Measurements from ENCODE around the gene NCKAP1. TPM values are rescaled to one million over a fixed set of nuclear protein-coding genes. Genes with fewer than 3 reads are reported as not detected.

NCKAP1 gene
- total RNA-seq, 2 donors from 2014 or later = 128 to 136 TPM

DNA sequence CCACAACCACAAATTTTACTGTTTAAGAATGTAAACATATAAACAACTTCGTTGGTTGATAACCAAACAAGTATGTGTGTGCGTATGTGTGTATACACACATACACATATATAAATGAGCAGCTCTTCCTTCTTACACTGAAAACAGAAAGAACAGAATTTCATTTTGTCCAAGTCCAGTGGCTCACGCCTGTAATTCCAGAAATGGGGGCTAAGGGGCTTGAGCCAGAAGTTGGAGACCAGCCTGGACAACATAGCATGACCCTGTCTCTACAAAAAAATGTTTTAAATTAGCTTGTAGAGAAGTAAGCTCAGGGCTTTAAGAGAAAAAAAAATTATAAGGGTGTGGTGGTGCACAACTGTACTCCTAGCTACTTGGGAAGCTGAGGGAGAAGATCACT lies 12.3 kb downstream of the NCKAP1 start:
- H3K27ac Mint-ChIP-seq = no peak overlapping the region
- no peak overlapping the region for H3K27ac ChIP-seq (ENCODE audit: low read depth, low read length)
- WGBS, 2 experiments (ENCODE audit: insufficient coverage in 1 of 2, insufficient read length in 1 of 2) = 86 to 99% methylated on average over 1 to 3 of the region's 3 CpGs
- H3K36me3 ChIP-seq (ENCODE audit: control insufficient read depth, insufficient read depth, low read length) = peaks cover 30% of the 10 kb centered on the region
- H3K4me1 Mint-ChIP-seq = peaks cover 11% of the 10 kb centered on the region
- peaks cover 2% of the 10 kb centered on the region for H3K9me3 Mint-ChIP-seq
- H3K27me3 ChIP-seq (ENCODE audit: control insufficient read depth, insufficient read depth, low read length, poor library complexity, severe bottlenecking) = no peaks in the 10 kb centered on the region
- no peak overlapping the region for H3K4me3 Mint-ChIP-seq
- no peaks in the 10 kb centered on the region for H3K27me3 Mint-ChIP-seq (ENCODE audit: insufficient read depth)
- TF ChIP-seq, protein P1, sequence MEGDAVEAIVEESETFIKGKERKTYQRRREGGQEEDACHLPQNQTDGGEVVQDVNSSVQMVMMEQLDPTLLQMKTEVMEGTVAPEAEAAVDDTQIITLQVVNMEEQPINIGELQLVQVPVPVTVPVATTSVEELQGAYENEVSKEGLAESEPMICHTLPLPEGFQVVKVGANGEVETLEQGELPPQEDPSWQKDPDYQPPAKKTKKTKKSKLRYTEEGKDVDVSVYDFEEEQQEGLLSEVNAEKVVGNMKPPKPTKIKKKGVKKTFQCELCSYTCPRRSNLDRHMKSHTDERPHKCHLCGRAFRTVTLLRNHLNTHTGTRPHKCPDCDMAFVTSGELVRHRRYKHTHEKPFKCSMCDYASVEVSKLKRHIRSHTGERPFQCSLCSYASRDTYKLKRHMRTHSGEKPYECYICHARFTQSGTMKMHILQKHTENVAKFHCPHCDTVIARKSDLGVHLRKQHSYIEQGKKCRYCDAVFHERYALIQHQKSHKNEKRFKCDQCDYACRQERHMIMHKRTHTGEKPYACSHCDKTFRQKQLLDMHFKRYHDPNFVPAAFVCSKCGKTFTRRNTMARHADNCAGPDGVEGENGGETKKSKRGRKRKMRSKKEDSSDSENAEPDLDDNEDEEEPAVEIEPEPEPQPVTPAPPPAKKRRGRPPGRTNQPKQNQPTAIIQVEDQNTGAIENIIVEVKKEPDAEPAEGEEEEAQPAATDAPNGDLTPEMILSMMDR (conservative IDR thresholded peaks at IDR 0.05) = no peak
- no peak overlapping the region for H3K9ac ChIP-seq (ENCODE audit: extremely low read depth, low read length, poor library complexity, severe bottlenecking)
- H3K4me3 ChIP-seq (ENCODE audit: low read length) = no peak overlapping the region
- DNase-seq = no peak
- H3K9me3 ChIP-seq (ENCODE audit: control insufficient read depth, low read length) = no peaks in the 10 kb centered on the region
- H3K36me3 Mint-ChIP-seq (ENCODE audit: low read depth) = peaks cover 31% of the 10 kb centered on the region
- H3K4me1 ChIP-seq (ENCODE audit: control insufficient read depth, insufficient read depth, low read length) = no peaks in the 10 kb centered on the region

DNA sequence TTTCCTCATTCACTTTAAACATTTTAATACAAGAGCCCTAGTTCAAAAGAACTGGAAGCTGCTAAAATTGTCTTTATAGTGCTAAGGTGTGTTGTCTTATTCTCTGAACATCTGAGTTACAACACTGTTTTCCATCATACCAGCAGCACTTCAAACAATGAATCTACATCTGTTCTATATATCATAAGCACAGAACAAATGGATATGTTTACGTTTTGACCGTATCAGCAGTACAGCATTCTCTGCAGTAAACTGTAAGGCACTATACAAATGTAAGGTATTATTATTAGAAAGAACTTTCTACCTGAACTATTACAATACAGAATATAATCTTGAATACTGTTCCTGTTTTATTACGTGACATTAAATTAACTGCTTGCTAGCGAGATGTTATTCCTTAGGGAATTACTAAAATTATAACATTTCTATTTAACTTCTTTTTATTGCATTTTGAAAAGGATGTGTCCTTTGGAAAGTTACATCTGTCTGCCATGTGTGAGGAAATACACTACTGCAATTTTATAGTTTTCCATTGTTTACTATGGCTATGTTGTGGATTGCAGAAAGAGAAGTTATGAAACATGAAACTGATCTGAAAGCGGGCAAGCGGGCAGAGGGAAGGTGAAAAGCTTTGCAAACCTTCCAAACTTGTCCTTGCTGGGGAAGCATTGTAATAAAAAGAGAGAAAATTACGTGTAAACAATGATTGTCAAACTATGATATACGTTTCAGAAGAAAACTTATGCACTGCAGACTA lies 13.7 kb downstream of the NCKAP1 start:
- Mint-ChIP-seq H3K9me3 (peaks cover 2% of the 10 kb centered on the region), H3K27me3 (ENCODE audit: insufficient read depth) (no peaks in the 10 kb centered on the region), H3K4me3 (no peak overlapping the region), H3K4me1 (peaks cover 6% of the 10 kb centered on the region), H3K36me3 (ENCODE audit: low read depth) (peaks cover 41% of the 10 kb centered on the region), H3K27ac (no peak overlapping the region)
- Histone ChIP-seq H3K27me3 (ENCODE audit: control insufficient read depth, insufficient read depth, low read length, poor library complexity, severe bottlenecking) (no peaks in the 10 kb centered on the region), H3K4me1 (ENCODE audit: control insufficient read depth, insufficient read depth, low read length) (no peaks in the 10 kb centered on the region), H3K9me3 (ENCODE audit: control insufficient read depth, low read length) (no peaks in the 10 kb centered on the region), H3K4me3 (ENCODE audit: low read length) (no peak overlapping the region), H3K27ac (ENCODE audit: low read depth, low read length) (no peak overlapping the region), H3K36me3 (ENCODE audit: control insufficient read depth, insufficient read depth, low read length) (peaks cover 45% of the 10 kb centered on the region), H3K9ac (ENCODE audit: extremely low read depth, low read length, poor library complexity, severe bottlenecking) (no peak overlapping the region)
- TF ChIP-seq, protein P1 (conservative IDR thresholded peaks at IDR 0.05) = no peak
- 97 to 99% methylated on average over 3 to 6 of the region's 8 CpGs for WGBS, 2 experiments (ENCODE audit: insufficient coverage in 1 of 2, insufficient read length in 1 of 2)
- DNase-seq = no peak

DNA sequence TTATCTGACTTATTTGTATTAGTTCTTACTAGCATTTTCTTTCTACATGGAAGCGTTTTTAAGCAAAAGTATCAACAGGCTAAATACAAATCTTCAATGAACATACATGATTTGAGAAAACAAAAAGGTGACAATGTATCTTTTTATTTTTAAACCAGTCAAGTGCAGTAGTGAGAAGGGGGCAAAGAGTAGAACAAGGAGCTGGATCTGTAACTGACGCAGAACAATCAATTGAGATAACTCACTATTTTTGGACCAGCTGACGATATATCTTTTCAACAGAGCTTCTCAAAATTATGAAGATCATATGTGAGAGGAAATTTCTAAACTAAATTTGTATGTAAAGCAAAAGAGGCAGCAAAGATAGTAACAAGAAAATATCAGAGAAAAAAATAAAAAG lies 15.5 kb downstream of the NCKAP1 start:
- peaks cover 52% of the 10 kb centered on the region for H3K36me3 Mint-ChIP-seq (ENCODE audit: low read depth)
- H3K9me3 ChIP-seq (ENCODE audit: control insufficient read depth, low read length) = peaks cover 8% of the 10 kb centered on the region

More for the DNA sequence above, 15.5 kb downstream of the NCKAP1 start:
- Histone ChIP-seq H3K27ac (ENCODE audit: low read depth, low read length) (no peak overlapping the region), H3K4me1 (ENCODE audit: control insufficient read depth, insufficient read depth, low read length) (no peaks in the 10 kb centered on the region), H3K4me3 (ENCODE audit: low read length) (no peak overlapping the region), H3K36me3 (ENCODE audit: control insufficient read depth, insufficient read depth, low read length) (peaks cover 63% of the 10 kb centered on the region), H3K9ac (ENCODE audit: extremely low read depth, low read length, poor library complexity, severe bottlenecking) (no peak overlapping the region), H3K27me3 (ENCODE audit: control insufficient read depth, insufficient read depth, low read length, poor library complexity, severe bottlenecking) (no peaks in the 10 kb centered on the region)
- peaks cover 4% of the 10 kb centered on the region for H3K9me3 Mint-ChIP-seq
- 96 to 100% methylated on average over 1 to 3 of the region's 3 CpGs for WGBS, 2 experiments (ENCODE audit: insufficient coverage in 1 of 2, insufficient read length in 1 of 2)
- TF ChIP-seq, protein P1 (conservative IDR thresholded peaks at IDR 0.05) = no peak
- H3K27ac Mint-ChIP-seq = peak overlapping the region; percentile 52
- H3K27me3 Mint-ChIP-seq (ENCODE audit: insufficient read depth) = no peaks in the 10 kb centered on the region
- no peak overlapping the region for H3K4me3 Mint-ChIP-seq
- DNase-seq = no peak
- H3K4me1 Mint-ChIP-seq = no peaks in the 10 kb centered on the region
